ENCODE data around the gene PDHX.
"Not testable (repeated sequence)": the region's sequence is repeated elsewhere in the genome, so short reads cannot be mapped to it uniquely, and the experiment has no call there.

Gene PDHX

DNA sequence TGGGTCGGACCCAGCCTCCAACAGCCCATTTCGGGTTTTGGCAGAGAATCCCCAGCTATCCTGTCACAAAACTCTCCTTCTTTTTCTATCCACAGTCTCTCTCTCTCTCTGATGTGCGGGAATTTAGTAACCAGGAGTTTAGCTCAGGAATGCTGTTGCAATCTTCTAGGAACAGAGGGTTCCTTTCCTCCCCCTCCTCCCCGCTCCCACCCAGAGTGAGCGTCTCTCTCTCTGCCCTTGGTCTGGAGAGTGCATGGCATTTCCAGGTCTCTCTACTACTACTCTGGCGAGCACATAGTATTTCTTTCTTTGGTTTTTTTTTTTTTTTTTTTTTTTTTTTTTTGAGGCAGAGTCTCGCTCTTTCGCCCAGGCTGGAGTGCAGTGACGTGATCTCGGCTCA, 17.9 kb upstream of the PDHX start:
- Mint-ChIP-seq H3K4me3 (no peak overlapping the region), H3K27ac (no peak overlapping the region), H3K9me3 (peaks cover 38% of the 10 kb centered on the region), H3K4me1 (ENCODE audit: low read depth) (no peaks in the 10 kb centered on the region), H3K36me3 (ENCODE audit: low read depth) (peaks cover 61% of the 10 kb centered on the region), H3K27me3 (no peaks in the 10 kb centered on the region)
- DNase-seq: no peak

DNA sequence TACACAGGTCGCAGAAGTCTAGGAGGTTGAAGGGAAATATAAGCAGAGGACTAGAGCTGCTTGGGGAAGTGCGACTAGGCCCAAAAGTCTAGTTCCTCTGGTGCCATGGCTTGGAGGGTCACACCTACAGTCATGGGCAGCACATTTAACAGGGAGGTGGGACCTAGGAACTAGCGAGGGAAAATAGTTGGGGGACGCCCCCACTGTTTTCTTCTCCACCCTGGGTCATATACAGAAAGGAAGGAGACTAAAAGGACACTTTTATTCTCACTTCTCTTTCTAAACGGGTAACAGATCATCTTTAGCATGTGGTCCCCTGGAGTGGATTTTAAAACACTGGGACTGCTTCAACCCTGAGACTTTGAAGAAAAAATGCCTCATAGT, 16.8 kb upstream of the PDHX start:
- Mint-ChIP-seq H3K4me1 (ENCODE audit: low read depth) (peaks cover 4% of the 10 kb centered on the region), H3K27me3 (no peaks in the 10 kb centered on the region), H3K4me3 (no peak overlapping the region), H3K27ac (no peak overlapping the region), H3K36me3 (ENCODE audit: low read depth) (peaks cover 72% of the 10 kb centered on the region), H3K9me3 (peaks cover 38% of the 10 kb centered on the region)
- no peak for DNase-seq

DNA sequence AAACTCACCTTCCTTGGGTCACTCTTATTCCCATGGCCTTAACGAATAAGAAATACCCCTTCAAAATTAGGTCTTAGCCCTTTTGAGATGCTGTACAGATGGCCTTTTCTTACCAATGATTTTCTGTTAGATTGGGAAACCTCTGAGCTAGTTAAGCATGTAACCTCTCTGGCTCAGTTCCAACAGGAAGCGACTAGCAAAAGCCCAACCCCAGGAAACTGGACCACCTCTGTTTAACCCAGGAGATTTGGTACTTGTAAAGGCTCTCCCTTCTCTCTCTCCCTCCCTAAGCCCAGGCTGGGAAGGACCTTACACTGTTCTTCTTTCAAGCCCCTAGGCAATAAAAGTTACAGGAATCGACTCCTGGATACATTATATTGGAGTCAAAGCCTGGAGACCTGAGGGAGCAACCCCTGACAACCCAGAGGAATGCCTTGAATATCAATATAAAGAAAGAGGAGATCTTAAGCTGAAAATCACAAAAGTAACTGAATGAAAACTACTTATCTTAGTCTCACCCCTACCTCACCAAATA, 11.9 kb upstream of the PDHX start:
- DNase-seq: no peak
- Mint-ChIP-seq H3K4me3 (no peak overlapping the region), H3K4me1 (ENCODE audit: low read depth) (peaks cover 13% of the 10 kb centered on the region), H3K27ac (no peak overlapping the region), H3K36me3 (ENCODE audit: low read depth) (peaks cover 58% of the 10 kb centered on the region), H3K9me3 (peaks cover 20% of the 10 kb centered on the region), H3K27me3 (no peaks in the 10 kb centered on the region)

DNA sequence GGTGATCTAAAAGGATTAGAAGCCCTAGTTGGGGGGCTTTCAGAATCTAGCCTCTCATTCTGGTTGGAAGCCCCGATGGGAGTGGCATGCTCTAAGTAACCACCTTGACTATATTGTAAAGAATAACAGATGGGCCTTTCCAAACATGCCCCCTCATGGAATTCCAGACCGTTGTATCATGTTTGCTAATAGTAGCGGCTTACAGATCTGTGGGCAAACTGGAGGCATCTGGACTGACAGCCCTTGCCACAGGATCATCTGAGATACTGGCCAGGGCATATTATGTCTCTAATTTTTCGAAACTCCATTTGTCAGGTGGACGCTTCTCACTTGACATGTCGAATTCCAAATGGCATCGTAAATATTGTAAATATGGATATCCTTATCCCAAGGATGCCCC, 10.8 kb upstream of the PDHX start:
- Mint-ChIP-seq H3K4me3 (no peak overlapping the region), H3K9me3 (peaks cover 8% of the 10 kb centered on the region), H3K4me1 (ENCODE audit: low read depth) (peaks cover 13% of the 10 kb centered on the region), H3K36me3 (ENCODE audit: low read depth) (peaks cover 46% of the 10 kb centered on the region), H3K27me3 (no peaks in the 10 kb centered on the region), H3K27ac (no peak overlapping the region)
- no peak for DNase-seq

DNA sequence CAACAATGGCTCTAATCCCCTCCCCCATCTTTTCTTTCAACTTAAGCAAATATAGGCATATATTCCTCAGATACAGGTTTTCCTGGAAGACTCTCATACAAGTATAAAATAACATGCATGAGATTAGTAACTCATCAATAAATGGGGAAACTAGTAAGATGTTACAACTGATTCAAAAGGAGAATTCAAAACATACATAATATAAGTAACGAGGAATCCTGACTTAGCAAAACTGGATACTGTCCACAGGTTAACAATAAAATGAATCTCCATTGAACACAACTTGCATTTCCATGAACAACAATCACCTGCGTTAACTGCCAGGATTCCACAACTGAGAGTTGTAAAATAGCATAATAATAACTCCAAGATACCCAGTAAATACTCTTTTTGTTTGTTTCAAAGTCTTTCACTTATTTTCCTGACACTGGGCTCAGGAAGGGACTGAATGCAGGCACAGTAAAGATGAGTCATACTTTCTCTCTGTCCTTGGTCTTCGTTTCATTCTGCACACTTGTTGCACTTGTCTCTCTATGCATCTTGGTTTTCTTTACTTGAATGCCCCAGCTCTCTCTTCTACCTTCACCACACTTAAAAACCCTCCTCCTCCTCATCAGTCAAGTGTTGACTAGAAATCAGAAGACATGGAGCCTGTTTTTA, 8.4 kb upstream of the PDHX start:
- Mint-ChIP-seq H3K27me3 (no peaks in the 10 kb centered on the region), H3K4me3 (no peak overlapping the region), H3K4me1 (ENCODE audit: low read depth) (peaks cover 19% of the 10 kb centered on the region), H3K9me3 (peaks cover 4% of the 10 kb centered on the region), H3K36me3 (ENCODE audit: low read depth) (peaks cover 38% of the 10 kb centered on the region), H3K27ac (no peak overlapping the region)
- no peak for DNase-seq

DNA sequence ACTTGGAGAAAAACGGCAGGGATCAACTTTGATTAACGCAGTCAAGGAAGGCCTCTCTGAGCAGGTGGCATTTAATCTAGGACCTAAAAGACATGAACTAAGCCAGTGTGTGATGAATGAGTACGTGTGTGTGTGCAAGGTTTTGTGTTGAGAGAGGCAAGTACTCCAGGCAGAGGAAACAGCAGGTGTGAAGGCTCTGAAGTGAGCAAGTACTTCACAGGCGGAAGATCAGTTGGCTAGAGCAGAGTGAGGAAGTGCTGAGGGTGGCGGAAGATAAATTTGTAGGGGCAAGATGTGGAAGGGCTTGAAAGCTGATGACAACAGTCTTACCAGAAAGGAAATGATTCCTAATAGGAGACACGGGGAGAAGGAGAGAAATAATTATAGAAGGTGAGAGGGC, 7.0 kb upstream of the PDHX start:
- no peak for DNase-seq
- peaks cover 36% of the 10 kb centered on the region for H3K36me3 Mint-ChIP-seq (ENCODE audit: low read depth)
- H3K27me3 Mint-ChIP-seq: no peaks in the 10 kb centered on the region
- H3K9me3 Mint-ChIP-seq: no peaks in the 10 kb centered on the region
- peaks cover 26% of the 10 kb centered on the region for H3K4me1 Mint-ChIP-seq (ENCODE audit: low read depth)
- no peak overlapping the region for H3K4me3 Mint-ChIP-seq
- no peak overlapping the region for H3K27ac Mint-ChIP-seq

DNA sequence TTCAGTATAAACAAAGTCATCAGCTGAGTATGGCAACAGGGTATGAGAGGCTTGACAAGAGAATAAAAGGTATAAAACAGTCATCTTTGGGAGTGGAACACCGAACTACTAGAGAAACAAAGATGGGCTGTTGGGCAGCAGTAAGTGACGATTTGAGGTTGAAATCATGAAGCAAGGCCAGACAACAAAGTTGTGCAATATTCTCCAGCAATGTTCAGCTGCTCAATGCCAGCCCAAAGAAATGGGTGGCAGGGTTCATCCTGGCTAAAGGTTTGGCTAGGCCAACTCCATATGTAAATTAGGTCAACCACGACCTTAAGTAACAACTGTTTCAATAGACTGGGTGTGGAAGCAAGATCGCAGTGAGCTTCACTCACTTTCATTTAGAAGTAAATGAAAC, 6.5 kb upstream of the PDHX start:
- no peaks in the 10 kb centered on the region for H3K27me3 Mint-ChIP-seq
- no peak overlapping the region for H3K27ac Mint-ChIP-seq

DNA sequence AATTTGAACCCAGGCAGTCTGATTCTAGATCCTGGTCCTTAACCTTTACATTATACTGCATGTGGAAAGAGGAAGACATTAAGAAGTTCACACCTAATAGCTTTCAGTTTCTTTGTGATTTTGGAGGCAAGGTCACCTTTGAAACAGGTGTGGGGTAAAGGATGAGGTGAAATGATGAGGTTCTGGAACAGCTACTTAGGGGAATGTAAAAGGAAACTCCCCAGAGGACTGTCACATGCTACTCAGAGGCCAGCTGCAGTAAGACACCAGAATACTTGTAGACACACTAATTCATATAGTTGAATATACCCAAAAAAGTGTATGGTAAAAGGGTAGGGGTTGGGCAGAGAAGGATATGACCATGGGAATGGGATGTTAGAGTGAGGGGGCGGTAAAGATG, 5.6 kb upstream of the PDHX start:
- DNase-seq: no peak
- Mint-ChIP-seq H3K4me3 (no peak overlapping the region), H3K36me3 (ENCODE audit: low read depth) (peaks cover 37% of the 10 kb centered on the region), H3K27ac (no peak overlapping the region), H3K27me3 (no peaks in the 10 kb centered on the region), H3K9me3 (no peaks in the 10 kb centered on the region), H3K4me1 (ENCODE audit: low read depth) (peaks cover 25% of the 10 kb centered on the region)

More for the DNA sequence above, 6.5 kb upstream of the PDHX start:
- no peaks in the 10 kb centered on the region for H3K9me3 Mint-ChIP-seq
- no peak overlapping the region for H3K4me3 Mint-ChIP-seq
- peaks cover 23% of the 10 kb centered on the region for H3K4me1 Mint-ChIP-seq (ENCODE audit: low read depth)
- no peak for DNase-seq
- H3K36me3 Mint-ChIP-seq (ENCODE audit: low read depth): peaks cover 31% of the 10 kb centered on the region

DNA sequence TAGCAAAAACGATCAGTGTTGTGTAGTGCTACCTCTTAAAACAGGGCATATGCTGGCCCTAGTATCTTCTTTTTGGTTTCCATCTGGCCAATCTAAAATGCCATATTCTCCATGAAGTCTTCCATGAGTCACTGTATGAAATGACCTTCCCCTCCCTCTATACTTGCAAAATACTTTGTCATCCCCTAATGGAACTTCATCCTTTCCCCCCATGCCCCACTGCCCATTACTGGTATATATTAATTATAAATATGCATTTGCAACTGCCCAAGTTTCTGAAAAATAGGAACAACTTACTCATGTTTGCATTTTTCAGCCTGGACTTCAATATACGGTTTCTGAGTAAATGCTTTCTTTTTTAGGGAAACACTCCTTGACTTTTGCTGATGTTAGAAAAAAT, 4.7 kb upstream of the PDHX start:
- Mint-ChIP-seq H3K27ac (no peak overlapping the region), H3K9me3 (no peaks in the 10 kb centered on the region), H3K27me3 (no peaks in the 10 kb centered on the region), H3K4me3 (no peak overlapping the region), H3K4me1 (ENCODE audit: low read depth) (peaks cover 25% of the 10 kb centered on the region), H3K36me3 (ENCODE audit: low read depth) (peaks cover 36% of the 10 kb centered on the region)
- DNase-seq: no peak

DNA sequence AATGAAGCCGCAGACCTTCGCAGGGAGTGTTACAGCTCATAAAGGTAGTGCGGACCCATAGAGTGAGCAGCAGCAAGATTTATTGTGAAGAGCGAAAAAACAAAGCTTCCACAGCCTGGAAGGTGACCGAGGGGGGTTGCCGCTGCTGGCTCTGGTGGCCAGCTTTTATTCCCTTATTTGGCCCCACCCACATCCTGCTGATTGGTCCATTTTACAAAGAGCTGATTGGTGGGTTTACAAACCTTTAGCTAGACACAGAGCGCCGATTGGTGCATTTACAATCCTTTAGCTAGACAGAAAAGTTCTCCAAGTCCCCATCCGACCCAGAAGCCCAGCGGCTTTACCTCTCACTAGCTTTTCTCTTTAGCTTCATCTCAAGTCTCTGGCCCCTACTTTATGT, 2.9 kb upstream of the PDHX start:
- H3K4me3 Mint-ChIP-seq, DNase-seq, H3K27ac Mint-ChIP-seq, H3K27me3 Mint-ChIP-seq, H3K9me3 Mint-ChIP-seq: not testable (repeated sequence)
- Mint-ChIP-seq H3K4me1 (ENCODE audit: low read depth) (peaks cover 38% of the 10 kb centered on the region), H3K36me3 (ENCODE audit: low read depth) (peaks cover 38% of the 10 kb centered on the region)

DNA sequence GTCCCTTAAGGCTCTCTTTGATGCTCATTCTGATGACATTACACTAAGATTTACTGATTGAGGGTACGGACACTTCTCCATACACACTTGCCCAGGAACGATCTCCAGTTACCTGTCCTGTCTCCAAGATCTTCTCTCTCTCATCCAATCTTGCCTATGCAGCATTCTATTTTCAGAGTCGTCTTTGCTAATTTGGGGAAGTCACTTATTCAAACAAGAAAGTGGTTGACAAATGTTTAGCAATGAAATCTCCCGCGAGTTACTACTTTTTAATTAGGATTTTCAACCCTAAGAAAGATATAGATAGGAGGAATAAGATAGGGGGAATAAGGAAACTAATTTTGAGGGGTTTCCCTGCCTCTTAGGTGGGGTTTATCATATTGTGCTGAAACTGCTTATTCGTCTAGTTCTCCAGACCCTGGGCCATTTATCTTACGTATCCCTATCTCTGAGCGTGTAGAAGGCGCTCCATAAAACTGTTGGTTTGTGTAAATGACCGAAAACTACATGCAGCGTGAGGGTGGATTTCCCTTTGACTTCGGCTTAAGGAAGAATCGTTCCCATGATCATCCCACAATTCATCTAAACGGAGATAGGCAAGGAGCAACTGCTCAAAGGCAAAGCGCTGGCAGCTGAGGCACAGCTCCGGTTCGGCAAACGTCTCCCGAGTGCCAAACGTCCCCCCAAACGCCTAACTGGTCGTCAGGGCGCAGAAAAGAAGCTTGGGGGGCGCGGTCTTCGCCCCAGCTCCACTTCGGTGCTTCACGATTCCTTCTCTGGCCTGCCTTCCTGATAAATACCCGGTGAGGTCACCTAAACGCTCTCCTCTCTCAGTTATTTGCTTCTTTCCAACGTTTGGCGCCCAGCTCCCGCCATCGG, 1.0 kb upstream of the PDHX start:
- Mint-ChIP-seq H3K4me3 (peak overlapping the region; percentile 98), H3K4me1 (ENCODE audit: low read depth) (peaks cover 46% of the 10 kb centered on the region)

DNA sequence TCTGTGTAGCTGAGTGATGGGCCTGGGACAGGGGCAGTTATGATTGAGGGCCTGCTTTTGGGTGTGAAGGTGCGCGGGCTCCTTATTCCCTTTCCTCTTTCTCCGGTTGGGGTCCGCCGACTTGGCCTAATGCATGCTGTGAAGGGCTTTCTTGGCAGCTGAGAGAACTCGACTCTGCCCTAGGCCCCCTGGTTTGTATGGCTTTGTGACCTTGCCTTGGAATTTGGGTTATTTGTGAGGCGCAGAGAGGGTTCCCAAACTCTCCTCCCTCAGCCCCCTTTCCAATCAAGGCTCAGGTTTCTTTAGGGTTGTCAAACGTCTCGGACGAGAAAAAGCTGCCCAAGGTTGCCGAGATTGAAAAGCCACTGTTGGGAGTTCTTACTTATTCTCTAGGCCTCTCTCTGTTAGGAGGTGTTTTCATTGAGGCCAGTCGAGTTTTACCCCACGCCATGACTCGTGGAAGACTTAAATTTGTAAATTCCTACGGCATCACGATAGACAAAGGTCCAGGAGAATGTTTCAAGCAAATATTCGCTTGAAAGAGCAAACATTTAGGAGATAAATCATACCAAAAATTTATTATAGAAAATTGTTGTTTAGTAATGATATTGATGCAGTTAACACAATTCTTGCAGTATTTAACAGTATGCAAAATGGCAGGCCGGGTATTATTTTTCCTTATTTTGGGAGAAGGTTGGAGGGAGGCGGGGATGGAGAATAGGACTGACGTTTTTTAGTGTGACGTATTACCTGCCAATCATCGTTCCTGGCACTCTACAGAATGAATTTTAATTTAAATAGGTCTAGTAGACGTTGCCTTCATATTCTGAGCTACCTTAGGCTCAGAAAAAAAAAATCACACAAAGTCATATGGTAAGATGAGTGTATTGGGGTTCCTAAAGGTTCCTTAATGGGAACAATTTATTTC, 689 bp downstream of the PDHX start:
- Mint-ChIP-seq H3K36me3 (ENCODE audit: low read depth) (peaks cover 38% of the 10 kb centered on the region), H3K27me3 (no peaks in the 10 kb centered on the region), H3K9me3 (no peaks in the 10 kb centered on the region), H3K4me3 (peak overlapping the region; percentile 98), H3K4me1 (ENCODE audit: low read depth) (peaks cover 52% of the 10 kb centered on the region), H3K27ac (peak overlapping the region; percentile 97)
- no peak for DNase-seq

More for the DNA sequence above, 1.0 kb upstream of the PDHX start:
- Mint-ChIP-seq H3K27me3 (no peaks in the 10 kb centered on the region), H3K27ac (peak overlapping the region; percentile 97), H3K9me3 (no peaks in the 10 kb centered on the region), H3K36me3 (ENCODE audit: low read depth) (peaks cover 38% of the 10 kb centered on the region)
- DNase-seq: no peak

DNA sequence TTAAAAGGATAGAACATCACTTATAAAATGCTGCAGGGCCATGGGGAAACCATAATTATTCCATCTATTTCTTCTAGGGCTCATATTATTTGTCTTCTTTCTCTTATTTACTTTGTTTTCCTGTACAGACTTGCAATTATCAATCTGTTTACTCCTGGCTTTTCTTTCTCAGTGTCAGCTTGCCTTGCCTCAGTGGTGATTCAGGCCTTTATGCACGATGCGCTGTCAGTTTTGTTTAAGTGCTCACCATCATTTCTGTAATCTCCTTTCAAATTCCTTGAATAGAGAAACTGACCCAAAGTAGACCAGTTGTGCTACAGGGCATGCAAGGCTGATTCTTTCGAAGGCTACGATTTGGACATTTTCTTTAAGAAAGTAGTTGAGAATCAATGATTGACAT, 4.7 kb downstream of the PDHX start:
- no peak for DNase-seq
- H3K4me1 Mint-ChIP-seq (ENCODE audit: low read depth): peaks cover 33% of the 10 kb centered on the region
- no peak overlapping the region for H3K4me3 Mint-ChIP-seq
- peaks cover 7% of the 10 kb centered on the region for H3K36me3 Mint-ChIP-seq (ENCODE audit: low read depth)
- no peaks in the 10 kb centered on the region for H3K27me3 Mint-ChIP-seq
- no peaks in the 10 kb centered on the region for H3K9me3 Mint-ChIP-seq
- no peak overlapping the region for H3K27ac Mint-ChIP-seq

DNA sequence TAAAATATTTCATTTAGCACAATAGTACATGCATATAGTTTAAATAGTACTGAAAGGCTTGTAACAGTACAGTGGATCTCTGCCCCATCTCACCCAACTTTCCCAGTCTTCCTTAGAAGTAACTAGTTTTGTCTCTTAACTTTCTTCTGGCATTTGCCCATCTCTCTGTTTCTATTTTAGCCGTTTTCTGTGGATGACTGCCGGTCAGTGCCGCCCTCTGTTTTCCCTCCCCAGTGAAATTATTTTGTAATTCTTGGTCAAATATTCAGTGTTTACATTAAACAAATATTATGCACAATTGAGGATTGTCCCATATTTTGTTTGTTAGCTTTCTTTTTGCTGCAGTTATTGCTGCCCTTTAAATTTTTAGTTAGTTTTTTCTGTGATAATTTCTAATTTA, 8.3 kb downstream of the PDHX start:
- H3K27ac Mint-ChIP-seq: no peak overlapping the region
- no peaks in the 10 kb centered on the region for H3K27me3 Mint-ChIP-seq
- H3K36me3 Mint-ChIP-seq (ENCODE audit: low read depth): no peaks in the 10 kb centered on the region
- H3K4me3 Mint-ChIP-seq: no peak overlapping the region
- no peaks in the 10 kb centered on the region for H3K9me3 Mint-ChIP-seq
- no peak for DNase-seq
- H3K4me1 Mint-ChIP-seq (ENCODE audit: low read depth): peaks cover 33% of the 10 kb centered on the region
